Fibroblast of lung (primary cell): ENCODE measurements around the gene TMPRSS3. TPM values are rescaled to one million over a fixed set of nuclear protein-coding genes. Genes with fewer than 3 reads are reported as not detected.

Experiments used
- DNase-seq, 2 donors: peaks; one replicate each; pipeline versions ENCODE4 v3.0.0 to v3.0.0-alpha.2; 2010; ENCODE audit warnings: low read depth in 2 of 2
- H2AFZ ChIP-seq: 2 replicates; pipeline ENCODE4 v1.5.1; 2012; ENCODE audit warnings: low read length, control low read depth, inconsistent platforms
- H3K27ac ChIP-seq: 2 replicates; pipeline ENCODE4 v1.5.1; 2011; ENCODE audit warnings: low read length, control low read depth; ENCODE audit not compliant: insufficient read depth
- H3K27me3 ChIP-seq: 2 replicates; pipeline ENCODE4 v1.5.1; 2011; ENCODE audit warnings: mild to moderate bottlenecking, low read length; ENCODE audit not compliant: control insufficient read depth, insufficient read depth
- H3K36me3 ChIP-seq: 2 replicates; pipeline ENCODE4 v1.5.1; 2011; ENCODE audit warnings: low read length; ENCODE audit not compliant: control insufficient read depth, insufficient read depth
- H3K4me1 ChIP-seq: 2 replicates; pipeline ENCODE4 v1.5.1; 2011; ENCODE audit warnings: low read length; ENCODE audit not compliant: control insufficient read depth, insufficient read depth; ENCODE audit errors: extremely low read depth
- H3K4me2 ChIP-seq: 2 replicates; pipeline ENCODE4 v1.5.1; 2011; ENCODE audit warnings: low read length, control low read depth; ENCODE audit not compliant: insufficient read depth; ENCODE audit errors: extremely low read depth
- H3K4me3 ChIP-seq, 4 experiments: fragments of 200-600 bp in 1 of 4; sonication (generic) in 1 of 4; replicated peaks in 1 of 4; 2 replicates each; pipeline ENCODE4 v1.5.1; 2011 to 2016; ENCODE audit warnings: low read length in 4 of 4, low read depth in 3 of 4, mild to moderate bottlenecking in 3 of 4, control low read depth in 2 of 4, inconsistent platforms in 1 of 4, mixed read lengths in 1 of 4; ENCODE audit not compliant: insufficient read depth in 1 of 4; ENCODE audit errors: control extremely low read depth in 1 of 4
- H3K79me2 ChIP-seq: 2 replicates; pipeline ENCODE4 v1.5.1; 2012; ENCODE audit warnings: mild to moderate bottlenecking, low read length, inconsistent platforms; ENCODE audit not compliant: control insufficient read depth, insufficient read depth
- H3K9ac ChIP-seq: 2 replicates; pipeline ENCODE4 v1.5.1; 2011; ENCODE audit warnings: mild to moderate bottlenecking, low read length, control low read depth; ENCODE audit not compliant: insufficient read depth
- H3K9me3 ChIP-seq: 2 replicates; pipeline ENCODE4 v1.5.1; 2012; ENCODE audit warnings: low read depth, low read length; ENCODE audit not compliant: control insufficient read depth, insufficient read depth
- H4K20me1 ChIP-seq: 2 replicates; pipeline ENCODE4 v1.5.1; 2011; ENCODE audit warnings: low read length; ENCODE audit not compliant: control insufficient read depth, insufficient read depth; ENCODE audit errors: extremely low read depth
- CTCF ChIP-seq, 2 donors: IDR thresholded peaks in 1 of 2; conservative IDR thresholded peaks in 1 of 2; 1 replicate in 1 of 2; 2 replicates in 1 of 2; pipeline ENCODE4 v1.5.1; 2011 to 2012; ENCODE audit warnings: low read length in 2 of 2, control low read depth in 1 of 2, inconsistent platforms in 1 of 2, low read depth in 1 of 2, mild to moderate bottlenecking in 1 of 2
- EZH2 ChIP-seq: IDR thresholded peaks from 2 replicates; pipeline ENCODE4 v1.5.1; 2012; ENCODE audit warnings: low read length, control low read depth, mild to moderate bottlenecking; ENCODE audit errors: missing control alignments
- polyA plus RNA-seq, 2 donors: library from polyadenylated mRNA; depleted of rRNA in 1 of 2; stranded (reverse) in 1 of 2; unstranded in 1 of 2; fragments of >200 nt; gene quantifications; 2 replicates each; pipeline ENCODE4 v1.2.1, GENCODE V29; 2011 to 2012; ENCODE audit warnings: missing spikeins in 1 of 2
- total RNA-seq: library from RNA; depleted of rRNA; stranded (reverse); fragments of >200 nt; gene quantifications from 2 replicates; pipeline ENCODE4 v1.2.1, GENCODE V29; 2014

Gene TMPRSS3
- total and polyA plus RNA-seq, 2 donors (not counting 1 experiment from before 2014, with no cell fraction given) = not detected

- Histone ChIP-seq H2AFZ (no peak overlapping the region), H3K27me3 (no peaks in the 10 kb centered on the region), H3K9me3 (no peaks in the 10 kb centered on the region), H3K9ac (no peak overlapping the region), H3K79me2 (no peaks in the 10 kb centered on the region), H3K36me3 (no peaks in the 10 kb centered on the region), H4K20me1 (no peaks in the 10 kb centered on the region), H3K27ac (no peak overlapping the region), H3K4me2 (no peak overlapping the region), H3K4me3 (no peak overlapping the region), H3K4me1 (no peaks in the 10 kb centered on the region)
- peak; percentile 26 to 43 for DNase-seq
- no peak for TF ChIP-seq EZH2
- TF ChIP-seq CTCF (conservative IDR thresholded peaks at IDR 0.05 in 1 of 2, IDR thresholded peaks at IDR 0.05 in 1 of 2; ENCODE audit: low read depth in 1 of 2, low read length in 2 of 2) = peak; percentile 32 to 78
Observed at GRCh38 chr21:42381347-42381984, 14.4 kb downstream of the TMPRSS3 start.

- H3K79me2 ChIP-seq = no peaks in the 10 kb centered on the region
- TF ChIP-seq CTCF (conservative IDR thresholded peaks at IDR 0.05 in 1 of 2, IDR thresholded peaks at IDR 0.05 in 1 of 2; ENCODE audit: low read depth in 1 of 2, low read length in 2 of 2) = no peak
- no peak for TF ChIP-seq EZH2
- no peak overlapping the region for H3K27ac ChIP-seq
Observed at GRCh38 chr21:42379426-42380215, 16.2 kb downstream of the TMPRSS3 start.

GRCh38 chr21:42378418-42378817 lies 17.4 kb downstream of the TMPRSS3 start:
- no peak for DNase-seq
- no peak overlapping the region for H3K9ac ChIP-seq
- no peak overlapping the region for H2AFZ ChIP-seq
- H3K27ac ChIP-seq = no peak overlapping the region
- TF ChIP-seq CTCF (conservative IDR thresholded peaks at IDR 0.05 in 1 of 2, IDR thresholded peaks at IDR 0.05 in 1 of 2; ENCODE audit: low read depth in 1 of 2, low read length in 2 of 2) = no peak
- no peak for TF ChIP-seq EZH2
- H3K27me3 ChIP-seq = no peaks in the 10 kb centered on the region
- H3K4me2 ChIP-seq = no peak overlapping the region
- no peaks in the 10 kb centered on the region for H3K9me3 ChIP-seq
- H3K79me2 ChIP-seq = no peaks in the 10 kb centered on the region
- H3K36me3 ChIP-seq = no peaks in the 10 kb centered on the region
- no peaks in the 10 kb centered on the region for H3K4me1 ChIP-seq
- H3K4me3 ChIP-seq = no peak overlapping the region
- no peaks in the 10 kb centered on the region for H4K20me1 ChIP-seq

More at GRCh38 chr21:42379426-42380215, 16.2 kb downstream of the TMPRSS3 start:
- Histone ChIP-seq H3K9ac (no peak overlapping the region), H3K4me1 (no peaks in the 10 kb centered on the region), H2AFZ (no peak overlapping the region), H3K4me3 (no peak overlapping the region), H3K9me3 (no peaks in the 10 kb centered on the region), H3K36me3 (no peaks in the 10 kb centered on the region), H3K27me3 (no peaks in the 10 kb centered on the region), H4K20me1 (no peaks in the 10 kb centered on the region), H3K4me2 (no peak overlapping the region)
- no peak for DNase-seq
